IPS DF 4.7 (cell line): ENCODE results near the gene CUEDC1.
"Not testable (repeated sequence)": the region's sequence is repeated elsewhere in the genome, so short reads cannot be mapped to it uniquely, and the experiment has no call there.

ENCODE experiments used
- DNase-seq: peaks from one replicate; pipeline ENCODE4 v3.0.0-alpha.2; 2013; ENCODE audit warnings: low spot score; ENCODE audit errors: extremely low read depth

The CUEDC1 gene

DNA sequence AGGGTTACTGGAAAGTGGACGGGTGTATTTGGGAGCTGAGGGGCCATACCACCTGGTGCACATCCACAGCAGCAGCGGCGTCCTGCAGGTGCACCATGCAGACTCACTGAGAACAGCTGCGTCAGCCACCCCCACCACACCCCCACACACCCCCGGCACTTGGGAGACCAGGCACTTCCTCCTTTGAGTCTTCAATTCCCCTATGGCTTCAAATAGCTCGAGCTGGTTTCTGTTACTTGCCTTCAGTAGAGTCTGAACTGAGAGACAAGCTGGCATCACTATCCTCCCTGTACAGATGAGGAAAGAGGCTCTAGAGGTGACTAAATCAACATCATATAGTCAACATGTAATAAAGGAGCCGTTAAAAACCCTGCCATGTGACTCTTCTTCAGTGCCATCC lies 15.4 kb downstream of the CUEDC1 start:
- DNase-seq: no peak

DNA sequence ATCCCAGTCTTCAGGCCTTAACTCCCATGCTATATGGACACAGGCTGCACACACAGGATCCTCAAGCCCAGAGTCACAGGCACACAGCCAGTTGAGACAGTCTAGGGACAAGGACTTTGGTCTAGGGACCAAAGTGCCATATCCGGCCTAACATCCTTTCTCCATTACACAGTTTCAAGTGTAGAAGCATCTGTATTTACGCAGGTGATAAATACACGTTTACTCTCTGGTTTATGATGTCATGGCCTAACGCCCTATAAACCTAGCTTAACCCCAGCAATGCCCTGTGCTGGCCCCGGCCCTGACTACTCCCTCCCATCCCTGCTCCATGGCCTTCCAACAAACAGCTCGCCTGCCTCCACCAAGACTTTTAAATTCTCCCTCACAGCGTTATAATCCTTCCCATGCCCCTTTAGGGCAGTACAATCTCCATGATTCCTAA lies 17.1 kb downstream of the CUEDC1 start:
- DNase-seq: no peak

DNA sequence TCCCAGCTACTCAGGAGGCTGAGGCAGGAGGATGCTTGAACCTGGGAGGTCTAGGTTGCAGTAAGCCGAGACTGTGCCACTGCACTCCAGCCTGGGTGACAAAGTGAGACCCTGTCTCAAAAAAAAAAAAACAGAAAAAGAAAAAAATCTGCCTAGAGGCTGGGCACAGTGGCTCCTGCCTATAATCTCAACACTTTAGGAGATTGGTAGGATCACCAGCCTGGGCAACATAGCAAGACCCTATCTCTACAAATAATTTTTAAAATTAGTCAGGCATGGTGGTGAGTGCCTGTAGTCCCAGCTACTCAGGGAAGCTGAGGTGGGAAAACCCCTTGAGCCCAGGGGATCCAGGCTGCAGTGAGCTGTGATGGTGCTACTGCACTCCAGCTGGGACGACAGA lies 17.7 kb downstream of the CUEDC1 start:
- no peak for DNase-seq

DNA sequence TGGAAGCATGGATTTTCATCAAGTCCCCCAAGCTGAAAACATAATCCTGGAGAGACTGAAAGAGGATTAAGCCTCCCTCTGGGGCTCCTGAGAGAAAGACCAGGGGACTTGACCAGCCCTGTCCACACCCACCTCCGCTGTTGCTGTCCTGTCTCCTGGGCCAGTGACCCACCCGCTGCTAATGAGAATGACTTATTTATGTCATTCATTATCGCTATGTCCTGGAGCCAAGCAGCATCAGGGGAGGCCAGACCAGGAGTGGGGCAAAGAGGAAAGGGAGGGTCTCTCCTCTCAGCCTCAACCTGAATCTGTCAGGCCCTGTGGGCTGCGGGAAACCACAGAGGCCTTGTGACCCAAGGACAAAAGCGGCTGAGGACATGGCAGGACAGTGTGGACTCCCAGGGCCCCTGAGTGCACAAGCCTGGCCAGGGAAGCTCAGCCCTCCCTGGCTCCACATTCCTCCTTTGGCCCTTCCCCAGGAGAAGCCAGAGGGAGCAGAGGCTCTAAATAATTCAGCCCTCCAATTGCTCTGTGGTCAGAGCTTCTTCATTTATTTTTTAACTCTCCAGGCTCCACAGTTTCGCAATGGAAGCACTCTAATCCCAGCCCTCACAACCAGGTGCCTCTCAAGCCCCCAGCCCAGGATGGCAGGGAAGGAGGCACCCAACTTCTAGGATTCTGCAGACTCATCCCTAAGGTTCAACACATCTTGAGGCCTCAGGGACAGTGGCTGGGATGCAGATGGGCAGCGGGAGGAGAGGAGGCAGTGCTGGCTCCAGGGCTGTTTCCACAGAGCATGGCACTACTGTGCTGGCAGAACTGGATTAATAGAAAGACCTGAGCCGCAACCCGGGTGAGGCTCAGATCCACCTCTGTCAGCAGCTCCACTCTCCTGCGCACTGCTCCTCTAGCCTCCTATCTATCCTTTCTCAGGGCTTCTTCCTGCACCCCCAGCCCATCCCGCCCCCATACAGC lies 19.1 kb downstream of the CUEDC1 start:
- DNase-seq: no peak

DNA sequence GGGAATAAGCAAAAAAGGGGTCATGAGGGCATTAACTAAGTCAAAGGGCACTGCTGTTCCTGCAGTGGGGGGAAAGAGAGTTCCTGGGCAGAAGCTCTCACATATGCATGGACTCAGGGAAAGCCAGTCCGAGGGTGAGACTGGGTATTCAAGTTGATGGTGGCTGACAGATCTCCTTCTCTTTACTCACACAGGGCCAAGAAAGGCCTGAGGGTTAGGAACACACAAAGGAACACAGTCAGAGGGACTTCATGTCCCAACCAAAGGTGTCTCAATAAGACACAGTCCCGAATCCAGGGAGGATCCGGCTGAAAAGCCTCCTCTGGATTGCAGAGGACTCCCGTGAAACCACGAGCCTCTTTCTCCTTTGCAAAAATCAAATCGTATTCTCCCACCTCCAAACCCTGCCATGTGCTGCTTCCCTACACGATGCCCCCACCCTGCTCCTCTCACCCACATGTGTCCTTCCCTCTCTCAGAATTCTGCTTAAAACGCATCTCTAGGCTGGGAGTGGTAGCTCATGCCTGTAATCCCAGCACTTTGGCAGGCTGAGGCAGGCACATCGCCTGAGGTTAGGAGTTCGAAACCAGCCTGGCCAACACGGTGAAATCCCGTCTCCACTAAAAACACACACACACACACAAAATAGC lies 23.6 kb downstream of the CUEDC1 start:
- no peak for DNase-seq

DNA sequence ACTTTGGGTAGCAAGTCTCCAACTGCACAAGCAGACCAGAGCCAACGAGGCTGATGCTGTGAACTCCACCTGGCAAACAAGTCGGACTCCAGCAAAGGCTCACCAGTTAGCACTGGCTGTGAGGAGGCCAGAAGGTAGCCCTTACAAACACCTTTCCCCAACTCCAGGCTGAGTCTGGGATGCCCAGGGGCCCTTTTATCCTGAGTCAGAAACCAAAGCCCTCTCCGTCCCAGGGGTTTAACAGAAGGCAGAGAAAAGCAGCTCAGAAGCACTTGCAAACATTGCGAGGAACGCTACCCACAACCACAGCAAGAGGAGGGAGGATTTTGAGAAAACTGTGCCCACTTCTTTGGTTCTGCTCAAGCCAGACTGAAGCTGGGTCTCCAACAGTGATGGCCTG lies 25.0 kb downstream of the CUEDC1 start:
- DNase-seq: no peak

DNA sequence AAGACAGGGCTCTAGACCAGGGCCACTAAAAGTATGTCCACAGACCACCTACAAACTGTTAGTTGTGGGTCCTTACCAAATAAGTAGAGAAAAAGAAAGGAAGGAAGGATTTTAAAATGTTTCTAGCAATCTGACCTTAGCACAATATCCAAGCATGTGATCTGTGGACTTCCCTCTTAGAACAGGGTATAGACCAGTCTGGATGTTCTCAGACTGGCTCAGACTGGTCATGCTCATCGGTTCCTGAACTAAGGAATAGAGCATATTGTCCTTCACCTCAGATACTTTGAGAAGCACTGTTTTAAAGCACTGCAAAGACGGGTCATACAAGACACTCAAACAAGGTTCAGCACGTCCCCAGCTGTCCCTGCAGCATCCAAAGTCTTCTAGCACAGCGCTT lies 25.8 kb downstream of the CUEDC1 start:
- DNase-seq: no peak

DNA sequence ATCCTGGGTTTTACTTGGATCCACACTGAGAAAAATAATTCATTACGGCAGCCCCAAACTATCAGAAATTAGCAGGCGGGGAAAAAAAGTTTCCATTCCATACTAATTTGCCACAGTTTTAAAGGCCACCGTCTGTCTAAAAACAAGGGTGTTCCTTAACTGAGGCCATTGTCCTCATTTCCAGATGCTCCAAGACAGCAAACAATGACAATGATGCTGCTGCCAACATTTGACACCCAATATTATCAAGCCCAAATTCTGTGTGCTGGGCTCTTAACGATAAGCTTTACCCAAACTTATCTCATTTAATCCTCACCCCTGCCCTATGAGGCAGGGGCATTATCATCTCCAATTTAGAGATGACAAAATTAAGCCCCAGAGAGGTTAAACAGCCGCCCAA lies 26.3 kb downstream of the CUEDC1 start:
- DNase-seq: no peak

DNA sequence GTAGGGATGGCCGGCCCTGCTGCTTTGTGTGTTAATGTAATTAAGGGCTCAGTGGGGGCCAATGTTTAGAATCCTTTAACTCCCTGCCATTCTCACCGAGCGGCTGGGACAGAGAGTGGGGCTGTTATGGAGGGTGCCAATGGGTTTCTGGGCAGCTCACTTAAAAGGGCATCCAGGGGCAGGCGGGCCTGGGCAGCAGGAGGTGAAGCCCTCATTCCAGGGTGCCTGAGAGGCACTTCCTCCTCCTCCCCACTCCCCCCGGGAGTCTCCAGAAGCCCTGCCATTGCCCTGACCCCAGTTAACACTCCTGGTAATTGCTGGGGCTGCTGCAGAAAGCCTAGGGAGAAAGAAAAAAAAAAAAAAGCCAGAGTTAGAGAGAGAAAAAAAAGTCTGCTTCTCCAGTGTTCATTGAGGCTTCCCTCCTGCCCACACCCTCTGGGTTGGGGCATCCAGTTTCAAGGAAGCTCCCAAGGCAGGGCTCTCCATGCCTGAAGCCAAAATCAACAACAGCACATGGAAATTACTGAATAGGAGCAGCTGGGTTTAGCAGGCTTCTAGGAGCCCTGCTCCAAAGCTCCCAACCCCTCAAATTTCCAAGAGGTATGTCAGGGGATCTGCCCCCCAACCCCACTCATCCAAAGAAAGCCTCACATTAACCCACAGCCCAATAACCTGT lies 28.0 kb downstream of the CUEDC1 start:
- DNase-seq: no peak

DNA sequence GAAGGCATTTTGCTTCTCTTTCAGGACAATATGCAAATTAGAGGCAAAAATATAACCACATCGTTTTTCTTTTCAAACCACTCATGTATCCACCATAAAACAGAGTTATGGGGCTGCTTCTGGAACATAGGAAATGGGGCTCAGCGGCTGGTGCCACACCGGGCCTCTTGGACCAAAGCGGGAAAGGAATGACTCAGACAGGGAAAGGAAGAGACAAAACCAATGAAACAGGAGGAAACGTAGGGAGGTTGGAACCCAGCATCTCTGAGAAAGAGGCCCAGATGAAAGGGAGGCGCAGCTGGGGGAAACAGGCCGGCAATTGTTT lies 28.5 kb downstream of the CUEDC1 start:
- no peak for DNase-seq

DNA sequence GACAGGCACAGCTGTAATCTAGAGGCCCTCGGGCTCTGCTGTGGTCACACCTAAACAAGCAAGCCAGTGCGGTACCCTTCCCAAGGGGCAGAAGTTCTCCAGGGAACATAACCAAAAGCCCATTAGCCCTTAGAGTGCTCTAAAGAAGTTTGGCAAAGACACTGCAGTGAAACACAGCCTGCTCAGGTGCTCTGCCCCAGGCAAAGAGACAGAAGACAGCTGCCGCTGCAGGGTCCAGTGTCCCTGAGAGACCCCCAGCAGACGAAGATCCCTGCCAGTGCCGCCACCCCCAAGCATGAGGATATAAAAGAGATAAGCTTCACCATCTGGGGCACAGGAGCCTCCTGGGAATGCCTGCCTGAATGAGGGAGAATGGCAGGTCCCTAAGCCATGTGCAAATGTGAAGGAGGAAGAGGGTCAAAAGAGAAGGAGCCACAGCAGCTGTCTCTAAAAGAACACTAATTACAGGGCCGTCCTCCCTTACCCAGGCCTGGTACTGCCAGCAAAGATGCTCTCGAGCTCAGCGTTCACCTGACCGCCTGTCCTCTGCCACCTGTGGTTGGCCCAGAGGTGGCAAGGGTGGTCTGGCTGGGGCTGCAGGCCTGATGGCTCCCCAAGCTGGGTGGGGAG lies 29.7 kb downstream of the CUEDC1 start:
- DNase-seq: no peak

DNA sequence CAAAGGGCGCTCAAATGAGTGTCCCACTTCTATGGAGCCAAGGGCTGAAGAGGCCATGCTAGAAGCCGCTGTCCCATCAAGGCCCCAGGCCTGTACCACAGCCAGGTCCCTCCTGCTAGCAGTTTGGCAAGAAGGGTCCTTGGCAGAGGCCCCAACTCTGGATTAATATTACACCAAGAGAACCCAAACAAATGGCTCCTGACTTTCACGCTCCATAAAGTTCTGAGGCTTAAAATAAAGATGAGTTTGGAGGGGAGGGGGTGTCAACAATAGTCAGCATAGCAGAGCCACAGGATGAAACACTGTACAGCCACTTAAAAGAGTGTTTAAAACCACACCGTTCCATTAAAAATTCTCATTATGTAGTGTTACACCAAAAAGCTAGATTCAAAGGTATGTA lies 30.5 kb downstream of the CUEDC1 start:
- no peak for DNase-seq

DNA sequence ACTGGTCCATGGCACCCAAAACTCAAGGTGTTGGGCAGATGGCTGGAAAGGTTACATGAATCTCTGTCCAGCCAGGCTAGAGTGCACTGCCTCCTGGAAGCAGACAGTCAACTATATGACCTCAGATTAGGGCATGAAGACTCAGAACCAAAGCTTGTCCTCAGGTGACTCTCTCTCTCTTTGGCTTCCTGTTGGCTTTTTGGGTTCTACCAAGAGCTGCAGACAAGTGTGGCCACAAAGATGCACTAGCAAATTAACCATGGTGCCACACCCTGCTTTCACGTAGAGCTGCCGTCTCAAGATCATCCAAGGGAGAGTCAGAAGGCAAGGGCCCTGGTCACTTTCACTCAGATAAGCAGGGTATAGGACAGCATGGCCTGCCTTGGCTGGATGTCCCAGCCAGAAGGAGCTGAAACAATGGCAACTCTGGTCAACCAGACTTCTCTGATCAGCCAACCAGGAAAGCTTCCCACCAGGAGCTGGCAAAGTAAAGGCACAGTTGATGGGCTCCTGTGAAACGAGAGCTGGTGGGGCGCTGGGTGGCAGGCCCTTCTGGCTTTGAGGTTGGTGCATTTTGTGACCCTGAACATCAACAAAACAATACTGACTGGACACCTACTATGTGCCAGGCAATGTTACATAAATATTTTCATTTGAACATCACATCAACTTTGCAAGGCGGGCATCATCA lies 31.9 kb downstream of the CUEDC1 start:
- DNase-seq: no peak

DNA sequence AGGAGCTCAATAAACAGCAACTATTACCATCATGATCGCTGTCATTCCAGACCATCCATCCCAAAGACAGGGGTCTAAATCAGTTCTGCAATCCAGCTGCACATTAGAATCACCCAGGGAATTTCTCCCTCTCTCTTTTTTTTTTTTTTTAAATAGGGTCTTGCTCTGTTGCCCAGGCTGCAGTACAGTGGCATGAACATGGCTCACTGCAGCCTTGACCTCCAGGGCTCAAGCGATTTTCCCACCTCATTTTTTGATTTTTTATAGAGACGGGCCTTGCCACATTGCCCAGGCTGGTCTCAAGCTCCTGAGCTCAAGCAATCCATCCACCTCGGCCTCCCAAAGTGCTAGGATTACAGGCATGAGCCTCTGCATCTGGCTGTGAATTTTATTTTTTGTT lies 32.5 kb downstream of the CUEDC1 start:
- DNase-seq: not testable (repeated sequence)

DNA sequence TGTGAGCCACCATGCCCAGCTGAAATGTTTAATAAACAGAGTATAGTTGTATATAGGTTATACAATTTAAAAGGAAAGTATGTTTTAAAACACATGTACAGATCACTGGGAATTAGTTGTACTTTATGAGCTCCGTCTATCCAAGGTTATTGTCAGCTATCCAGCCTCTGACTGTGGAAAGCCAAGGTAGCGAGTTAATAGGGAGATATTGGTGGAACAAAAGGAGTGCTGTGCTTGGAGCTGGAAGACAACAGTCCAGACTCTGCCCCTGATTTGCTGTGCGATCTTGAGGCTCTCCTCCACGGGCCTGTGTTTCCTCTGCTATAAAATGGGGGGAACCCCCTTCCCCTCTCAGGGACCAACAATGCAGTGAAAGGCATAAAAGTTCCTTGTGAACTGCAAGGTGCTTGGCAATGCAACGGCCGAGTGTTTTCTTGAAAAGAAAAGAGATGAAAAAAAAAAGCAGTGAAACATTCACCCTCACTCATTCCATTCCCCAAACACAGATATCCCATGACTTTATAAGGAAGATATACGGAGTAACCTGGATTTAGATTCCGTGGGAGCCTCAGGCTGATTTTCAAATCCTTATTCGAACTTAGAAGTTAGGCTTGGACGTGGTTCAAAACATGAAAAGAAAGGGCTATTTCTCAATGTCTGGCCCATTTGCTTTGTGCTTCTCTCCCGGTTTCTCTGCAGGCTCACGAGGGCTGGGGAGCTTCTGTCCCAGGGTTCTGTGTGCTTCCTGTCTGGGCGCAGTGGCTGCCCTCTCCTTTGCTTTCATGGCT lies 34.1 kb downstream of the CUEDC1 start:
- DNase-seq: no peak

DNA sequence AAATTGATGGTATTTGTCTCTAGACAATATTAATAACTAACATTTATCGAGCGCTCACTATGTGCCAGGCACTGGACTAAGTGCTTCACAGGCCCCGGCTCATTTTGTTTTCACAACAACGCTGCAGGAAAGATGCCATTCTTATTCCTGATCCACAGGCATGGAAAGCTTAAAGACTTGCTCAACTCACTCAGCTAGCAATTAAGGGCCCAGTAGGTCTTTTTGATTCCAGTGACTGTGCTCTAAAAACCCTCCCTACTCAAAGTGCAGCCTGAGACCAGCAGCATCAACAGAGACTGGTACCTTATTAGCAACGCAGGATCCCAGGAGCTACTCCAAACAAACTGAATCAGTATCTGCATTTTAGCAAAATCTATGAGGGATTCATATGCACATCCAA lies 35.3 kb downstream of the CUEDC1 start:
- no peak for DNase-seq

DNA sequence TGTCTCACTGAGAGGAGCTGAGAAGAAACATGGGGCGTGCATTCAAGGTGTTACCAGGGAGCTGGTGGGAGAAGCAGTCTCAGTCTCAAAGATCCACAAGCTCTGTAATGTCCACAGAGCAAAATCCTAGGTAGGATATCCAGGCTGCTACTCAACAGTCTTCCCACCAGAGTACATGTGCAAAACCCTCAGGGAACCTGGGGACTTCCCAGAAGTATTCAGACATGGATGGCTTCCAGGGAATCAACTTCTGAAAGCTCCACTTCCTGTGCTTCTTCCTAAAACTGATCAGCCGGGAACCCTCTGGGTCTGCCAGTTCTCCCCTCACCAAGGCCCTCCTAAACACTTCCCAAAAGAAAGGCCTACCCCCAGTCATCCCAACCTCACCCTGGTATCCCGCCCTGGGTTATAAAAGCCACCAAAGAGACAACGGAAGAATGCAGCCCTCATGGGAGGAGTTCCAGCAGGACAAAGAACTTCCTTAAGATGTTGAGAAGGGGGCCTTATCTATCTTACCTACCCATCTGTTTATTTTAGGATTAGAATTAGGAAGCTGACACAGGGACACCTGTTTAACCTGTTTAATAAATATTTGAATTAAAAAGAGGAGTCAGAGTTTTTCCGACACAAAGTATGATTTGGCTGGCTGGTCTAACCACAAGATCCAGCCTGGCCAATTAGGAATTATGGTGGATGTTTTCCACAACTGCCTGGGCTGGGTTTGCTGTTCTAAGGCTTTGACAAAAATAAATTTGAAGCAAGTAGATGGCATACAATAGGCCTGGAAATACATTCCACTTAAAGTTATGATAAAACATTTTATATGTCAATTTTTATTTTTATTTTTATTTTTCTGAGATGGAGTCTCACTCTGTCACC lies 37.0 kb downstream of the CUEDC1 start:
- DNase-seq: no peak

DNA sequence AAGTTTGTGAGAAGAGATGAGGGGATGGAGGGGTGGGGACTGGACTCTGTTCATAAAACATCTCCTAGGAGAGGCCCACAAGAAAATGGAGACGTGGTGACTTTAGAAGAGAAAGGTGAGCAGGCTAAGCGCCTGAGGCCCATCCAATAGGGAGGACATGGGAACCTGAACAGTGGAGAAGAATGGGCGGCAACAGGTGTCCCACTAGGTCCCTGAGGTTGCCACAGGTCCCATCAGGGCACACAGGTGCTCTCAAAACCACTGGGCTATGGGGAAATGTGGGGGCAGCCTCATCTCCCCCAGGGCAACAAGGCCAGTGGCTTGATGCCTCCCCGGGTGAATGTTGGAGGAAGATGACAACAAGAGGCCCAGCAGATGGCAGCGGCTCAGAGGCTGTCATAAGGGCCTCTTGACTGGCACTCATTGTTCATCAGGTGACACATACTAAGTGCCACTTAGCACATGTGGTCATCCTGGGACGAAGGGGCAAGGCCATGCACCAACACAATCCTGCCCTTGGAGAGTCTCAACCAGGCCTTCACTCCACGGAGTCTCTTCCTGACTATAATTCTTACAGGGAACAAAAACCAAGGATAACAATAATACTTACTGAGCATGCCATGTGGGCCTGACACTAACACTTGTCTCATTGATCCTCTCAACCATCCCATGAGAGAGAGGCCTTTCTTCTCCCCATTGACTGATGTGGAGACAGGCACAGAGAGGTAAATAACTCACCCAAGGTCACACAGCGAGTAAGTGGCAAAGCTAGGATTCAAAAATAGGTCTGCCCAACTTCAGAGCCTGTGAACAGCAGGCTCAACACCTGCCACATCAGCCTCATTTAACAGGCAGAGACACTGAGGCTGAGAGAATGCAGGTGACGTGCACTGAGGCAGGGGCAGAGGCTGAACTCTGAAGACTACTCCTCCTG lies 38.0 kb downstream of the CUEDC1 start:
- DNase-seq: no peak
